HUES48 (cell line): Measurements from ENCODE around the gene CTNND2.

Experiments used
- H3K27ac ChIP-seq: one replicate; pipeline ENCODE4 v1.7.0; 2013; ENCODE audit warnings: low read depth, low read length, inconsistent platforms
- H3K27me3 ChIP-seq: 2 replicates; pipeline ENCODE4 v1.6.1; 2013; ENCODE audit warnings: mild to moderate bottlenecking, low read length; ENCODE audit not compliant: control insufficient read depth, insufficient read depth
- H3K36me3 ChIP-seq: 2 replicates; pipeline ENCODE4 v1.6.1; 2013; ENCODE audit warnings: low read length; ENCODE audit not compliant: control insufficient read depth, insufficient read depth
- H3K4me1 ChIP-seq: 2 replicates; pipeline ENCODE4 v1.6.1; 2013; ENCODE audit warnings: mild to moderate bottlenecking, low read length; ENCODE audit not compliant: control insufficient read depth, insufficient read depth
- H3K4me3 ChIP-seq: 2 replicates; pipeline ENCODE4 v1.5.1; 2013; ENCODE audit warnings: mild to moderate bottlenecking, low read depth, low read length
- H3K9ac ChIP-seq: 2 replicates; pipeline ENCODE4 v1.6.1; 2013; ENCODE audit warnings: mild to moderate bottlenecking, low read depth, low read length, moderate library complexity
- H3K9me3 ChIP-seq: 2 replicates; pipeline ENCODE4 v1.6.1; 2013; ENCODE audit warnings: low read length; ENCODE audit not compliant: control insufficient read depth, insufficient read depth

CTNND2 gene

GRCh38 chr5:11230890-11231289 is 673.4 kb downstream of the CTNND2 start:
- H3K4me1 ChIP-seq: no peaks in the 10 kb centered on the region
- peaks cover 6% of the 10 kb centered on the region; the same call in 1 of the 2 replicates for H3K9me3 ChIP-seq
- no peak overlapping the region for H3K9ac ChIP-seq
- no peak overlapping the region for H3K27ac ChIP-seq
- H3K27me3 ChIP-seq: no peaks in the 10 kb centered on the region
- no peak overlapping the region for H3K4me3 ChIP-seq
- H3K36me3 ChIP-seq: no peaks in the 10 kb centered on the region

GRCh38 chr5:11227064-11227463 is 677.2 kb downstream of the CTNND2 start:
- no peak overlapping the region for H3K9ac ChIP-seq
- peaks cover 6% of the 10 kb centered on the region; the same call in 1 of the 2 replicates for H3K9me3 ChIP-seq
- H3K27ac ChIP-seq: no peak overlapping the region
- H3K4me1 ChIP-seq: no peaks in the 10 kb centered on the region
- H3K36me3 ChIP-seq: no peaks in the 10 kb centered on the region
- H3K4me3 ChIP-seq: no peak overlapping the region
- H3K27me3 ChIP-seq: no peaks in the 10 kb centered on the region

DNA sequence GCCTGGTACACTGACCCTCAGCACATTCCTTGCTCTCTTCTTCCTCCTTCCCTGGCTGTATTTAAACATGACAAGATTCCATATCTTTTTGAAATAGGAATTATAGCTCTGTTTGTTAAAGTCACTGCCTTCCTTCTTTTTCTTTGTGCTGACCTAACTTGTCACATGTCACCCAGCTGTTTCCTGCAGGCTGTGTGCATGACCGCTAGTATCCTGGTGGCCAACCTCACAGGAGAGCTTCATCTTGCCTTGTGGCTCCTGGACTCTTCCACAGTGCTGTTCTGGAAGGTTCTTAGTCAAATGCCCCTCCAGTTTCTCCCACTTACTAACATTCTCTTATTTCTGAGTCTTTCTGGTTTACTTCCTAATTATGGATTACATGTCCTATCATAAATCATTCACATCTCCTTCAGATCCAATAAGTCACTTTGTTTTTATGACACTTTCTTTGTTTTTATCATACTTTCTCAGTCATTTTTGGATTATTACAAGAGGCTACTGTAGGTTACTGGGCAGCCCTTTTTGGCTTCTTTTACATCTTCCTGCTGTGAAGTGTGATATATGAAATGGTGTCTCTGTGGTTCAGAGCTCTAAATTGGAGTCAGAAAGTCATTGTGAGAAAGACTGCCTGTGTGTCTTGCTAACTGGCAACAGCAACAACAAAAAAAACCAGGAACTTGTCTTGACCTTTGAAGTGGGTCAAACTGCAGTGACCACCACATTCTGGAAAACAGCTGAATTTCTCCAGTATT is 679.6 kb downstream of the CTNND2 start:
- H3K9ac ChIP-seq: no peak overlapping the region

GRCh38 chr5:11222169-11222568 is 682.1 kb downstream of the CTNND2 start:
- Histone ChIP-seq H3K4me3 (no peak overlapping the region), H3K9ac (no peak overlapping the region), H3K4me1 (no peaks in the 10 kb centered on the region), H3K36me3 (no peaks in the 10 kb centered on the region), H3K27ac (no peak overlapping the region), H3K27me3 (no peaks in the 10 kb centered on the region), H3K9me3 (no peaks in the 10 kb centered on the region)

More for the DNA sequence above, 679.6 kb downstream of the CTNND2 start:
- Histone ChIP-seq H3K9me3 (no peaks in the 10 kb centered on the region), H3K4me3 (no peak overlapping the region), H3K27me3 (no peaks in the 10 kb centered on the region), H3K4me1 (no peaks in the 10 kb centered on the region), H3K27ac (no peak overlapping the region), H3K36me3 (no peaks in the 10 kb centered on the region)

DNA sequence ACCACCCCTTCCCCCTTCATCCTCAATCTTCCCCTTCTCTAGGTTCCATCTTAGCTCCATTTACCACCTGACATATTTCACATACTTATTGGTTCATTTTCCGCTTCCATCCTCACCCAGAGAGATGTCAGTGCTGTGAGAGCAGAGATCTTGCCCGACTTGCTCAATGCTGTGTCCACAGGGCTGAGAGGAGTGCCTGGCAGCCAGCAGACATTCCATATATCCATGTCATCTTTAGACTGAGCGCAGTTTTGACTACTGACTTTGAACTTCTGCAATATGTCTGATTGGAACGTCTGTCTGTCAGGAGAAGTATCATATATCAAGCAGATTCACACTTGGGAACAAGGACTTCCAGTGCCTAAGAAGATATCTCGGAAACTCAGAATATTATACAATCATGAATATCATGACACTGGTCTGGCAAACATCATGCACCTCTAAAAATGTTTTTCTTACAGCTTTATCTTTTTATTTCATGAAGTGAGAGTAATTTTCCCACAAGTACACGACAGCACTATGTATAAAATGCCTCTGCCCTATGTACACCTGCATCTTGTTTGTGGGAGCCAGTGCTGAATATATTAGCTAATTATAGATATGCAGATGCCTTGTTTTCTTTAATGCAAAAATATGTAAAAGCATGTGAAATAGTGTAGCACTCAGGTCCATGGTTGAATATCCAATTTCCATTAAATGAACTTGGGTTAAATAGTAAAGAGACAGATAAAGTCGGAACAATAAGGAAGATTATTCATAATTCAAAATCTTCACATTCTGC is 689.2 kb downstream of the CTNND2 start:
- Histone ChIP-seq H3K27ac (no peak overlapping the region), H3K27me3 (no peaks in the 10 kb centered on the region), H3K9me3 (no peaks in the 10 kb centered on the region), H3K4me3 (no peak overlapping the region), H3K4me1 (no peaks in the 10 kb centered on the region), H3K9ac (no peak overlapping the region), H3K36me3 (no peaks in the 10 kb centered on the region)

DNA sequence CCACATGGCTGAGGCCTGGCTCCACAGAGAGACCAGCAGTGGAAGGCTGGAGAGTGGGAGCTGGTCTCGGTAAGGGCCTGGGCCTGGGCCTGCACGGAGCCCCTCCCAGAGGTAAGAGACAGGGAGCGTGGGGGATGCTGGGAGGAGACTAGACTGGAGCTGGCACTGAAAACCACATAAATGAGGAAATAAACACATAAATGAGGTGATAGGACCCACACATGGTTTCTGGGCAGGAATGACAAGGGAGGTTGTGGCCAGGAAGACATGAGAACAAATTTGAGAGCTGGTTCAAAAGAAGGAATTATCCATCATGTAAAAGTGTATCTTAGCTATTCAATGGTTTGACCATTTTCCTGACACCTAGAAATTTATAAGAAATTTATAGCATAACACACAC is 691.5 kb downstream of the CTNND2 start:
- H3K4me3 ChIP-seq: no peak overlapping the region
- H3K36me3 ChIP-seq: no peaks in the 10 kb centered on the region
- no peaks in the 10 kb centered on the region for H3K4me1 ChIP-seq
- no peaks in the 10 kb centered on the region for H3K27me3 ChIP-seq
- H3K27ac ChIP-seq: no peak overlapping the region
- no peaks in the 10 kb centered on the region for H3K9me3 ChIP-seq
- no peak overlapping the region for H3K9ac ChIP-seq

DNA sequence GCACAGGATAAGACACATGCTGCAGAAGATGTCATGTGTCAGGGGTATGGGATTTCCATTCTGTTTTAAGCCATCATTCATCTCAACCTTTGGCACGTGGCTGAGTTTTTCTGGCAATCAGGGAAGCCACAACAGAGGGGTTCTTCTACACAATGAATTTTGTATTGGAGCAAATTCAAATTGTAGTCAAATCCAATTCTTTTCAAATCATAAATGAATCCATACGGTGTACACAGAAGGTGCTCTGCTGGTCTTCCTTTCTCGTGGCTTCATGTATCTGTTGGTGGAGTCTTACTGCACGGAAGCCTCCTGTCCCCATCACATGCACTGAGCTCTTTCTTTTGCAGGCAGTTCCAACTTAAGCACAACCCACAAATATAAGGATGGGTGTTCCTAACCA is 706.5 kb downstream of the CTNND2 start:
- Histone ChIP-seq H3K4me1 (no peaks in the 10 kb centered on the region), H3K27ac (no peak overlapping the region), H3K9ac (no peak overlapping the region), H3K27me3 (no peaks in the 10 kb centered on the region), H3K4me3 (no peak overlapping the region), H3K36me3 (no peaks in the 10 kb centered on the region), H3K9me3 (no peaks in the 10 kb centered on the region)

GRCh38 chr5:11191673-11192072 is 712.6 kb downstream of the CTNND2 start:
- Histone ChIP-seq H3K27ac (no peak overlapping the region), H3K9me3 (no peaks in the 10 kb centered on the region), H3K9ac (no peak overlapping the region), H3K4me3 (no peak overlapping the region), H3K27me3 (no peaks in the 10 kb centered on the region), H3K36me3 (no peaks in the 10 kb centered on the region), H3K4me1 (no peaks in the 10 kb centered on the region)

GRCh38 chr5:11182441-11183080 is 721.7 kb downstream of the CTNND2 start:
- H3K4me1 ChIP-seq: no peaks in the 10 kb centered on the region
- no peak overlapping the region for H3K27ac ChIP-seq

DNA sequence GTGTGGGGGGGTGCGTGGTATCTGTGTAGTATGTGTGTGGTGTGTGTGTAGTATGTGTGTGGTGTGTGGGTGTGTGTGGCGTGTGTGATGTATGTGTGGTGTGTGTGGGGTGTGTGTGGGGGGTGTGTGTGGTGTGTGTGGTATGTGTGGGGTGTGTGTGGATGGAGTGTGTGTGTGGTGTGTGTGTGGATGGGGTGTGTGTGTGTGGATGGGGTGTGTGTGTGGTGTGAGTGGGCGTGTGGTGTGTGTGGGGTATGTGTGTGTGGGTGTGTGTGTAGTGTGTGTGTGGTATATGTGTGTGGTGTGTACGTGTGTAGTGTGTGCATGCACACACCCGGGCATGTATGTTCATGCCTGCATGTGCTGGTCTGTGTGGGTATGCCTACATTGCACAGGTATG is 722.3 kb downstream of the CTNND2 start:
- H3K27ac ChIP-seq: no peak overlapping the region
- H3K9ac ChIP-seq: no peak overlapping the region
- no peak overlapping the region for H3K4me3 ChIP-seq
- no peaks in the 10 kb centered on the region for H3K27me3 ChIP-seq
- no peaks in the 10 kb centered on the region for H3K36me3 ChIP-seq
- H3K4me1 ChIP-seq: no peaks in the 10 kb centered on the region
- H3K9me3 ChIP-seq: no peaks in the 10 kb centered on the region

More at GRCh38 chr5:11182441-11183080, 721.7 kb downstream of the CTNND2 start:
- H3K27me3 ChIP-seq: no peaks in the 10 kb centered on the region
- H3K9ac ChIP-seq: no peak overlapping the region
- H3K9me3 ChIP-seq: no peaks in the 10 kb centered on the region
- no peaks in the 10 kb centered on the region for H3K36me3 ChIP-seq
- no peak overlapping the region for H3K4me3 ChIP-seq

DNA sequence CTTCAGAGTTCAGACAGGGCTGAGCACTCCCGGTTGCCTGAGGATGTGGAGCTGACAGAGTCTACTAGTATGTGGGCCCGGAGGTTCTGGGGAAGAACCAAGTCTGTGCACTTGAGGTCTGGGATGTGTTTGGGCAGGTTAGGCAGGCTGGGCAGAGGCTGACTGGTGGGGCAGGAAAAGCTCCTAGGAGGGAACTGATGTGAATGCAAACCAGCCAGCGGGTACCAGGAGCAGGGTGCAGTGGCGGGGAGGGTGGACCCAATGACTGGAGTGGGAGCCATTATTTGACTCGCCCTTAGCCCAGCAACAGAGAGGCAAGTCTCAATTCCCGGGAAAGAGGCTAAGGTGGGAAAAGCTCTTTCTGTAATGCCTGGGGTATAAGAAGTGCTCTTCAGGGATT is 723.4 kb downstream of the CTNND2 start:
- no peak overlapping the region for H3K27ac ChIP-seq
- H3K27me3 ChIP-seq: no peaks in the 10 kb centered on the region
- no peak overlapping the region for H3K4me3 ChIP-seq
- H3K9ac ChIP-seq: no peak overlapping the region
- H3K9me3 ChIP-seq: no peaks in the 10 kb centered on the region
- H3K36me3 ChIP-seq: no peaks in the 10 kb centered on the region
- no peaks in the 10 kb centered on the region for H3K4me1 ChIP-seq
